Astrocyte (in vitro differentiated cells and primary cell): Measurements from ENCODE around the gene MKI67. TPM values are rescaled to one million over a fixed set of nuclear protein-coding genes. Genes with fewer than 3 reads are reported as not detected.

Experiments
- DNase-seq: peaks from one replicate; pipeline ENCODE4 v3.0.0-alpha.2; 2010; ENCODE audit warnings: low read depth
- FAIRE-seq: peaks from 2 replicates; lab custom pipeline; 2011; peaks lifted over from hg19 to GRCh38; lab: Jason Lieb, UNC
- H2AFZ ChIP-seq: 2 replicates; pipeline ENCODE4 v1.6.0; 2012; ENCODE audit warnings: low read depth, low read length, inconsistent platforms
- H3K27ac ChIP-seq: 2 replicates; pipeline ENCODE4 v1.5.1; 2011; ENCODE audit warnings: low read depth, low read length, inconsistent platforms
- H3K27me3 ChIP-seq: 2 replicates; pipeline ENCODE4 v1.6.0; 2011; ENCODE audit warnings: low read length, inconsistent platforms; ENCODE audit not compliant: insufficient read depth
- H3K36me3 ChIP-seq: 2 replicates; pipeline ENCODE4 v1.5.1; 2011; ENCODE audit warnings: low read length, inconsistent platforms; ENCODE audit not compliant: insufficient read depth
- H3K4me1 ChIP-seq: 2 replicates; pipeline ENCODE4 v1.5.1; 2011; ENCODE audit warnings: low read length, inconsistent platforms; ENCODE audit not compliant: insufficient read depth
- H3K4me2 ChIP-seq: 2 replicates; pipeline ENCODE4 v1.6.0; 2012; ENCODE audit warnings: low read length, inconsistent platforms
- H3K4me3 ChIP-seq: 2 replicates; pipeline ENCODE4 v1.5.1; 2011; ENCODE audit warnings: low read depth, mild to moderate bottlenecking, low read length, inconsistent platforms; ENCODE audit not compliant: insufficient read depth
- H3K79me2 ChIP-seq: 2 replicates; pipeline ENCODE4 v1.6.0; 2012; ENCODE audit warnings: mild to moderate bottlenecking, low read length, inconsistent platforms; ENCODE audit not compliant: insufficient read depth
- H3K9ac ChIP-seq: 2 replicates; pipeline ENCODE4 v1.6.0; 2012; ENCODE audit warnings: mild to moderate bottlenecking, low read length, inconsistent platforms
- H3K9me3 ChIP-seq: 2 replicates; pipeline ENCODE4 v1.5.1; 2012; ENCODE audit warnings: low read depth, mild to moderate bottlenecking, low read length, inconsistent platforms; ENCODE audit not compliant: insufficient read depth
- H4K20me1 ChIP-seq: 2 replicates; pipeline ENCODE4 v1.6.0; 2012; ENCODE audit warnings: low read length, inconsistent platforms; ENCODE audit not compliant: insufficient read depth
- H3K27ac Mint-ChIP-seq: one replicate; pipeline ENCODE4 v1.8.0; 2021; ENCODE audit warnings: mild to moderate bottlenecking, mixed read lengths; ENCODE audit not compliant: unreplicated experiment
- H3K27me3 Mint-ChIP-seq: one replicate; pipeline ENCODE4 v1.8.0; 2021; ENCODE audit warnings: low read depth, mixed read lengths; ENCODE audit not compliant: unreplicated experiment
- H3K36me3 Mint-ChIP-seq: one replicate; pipeline ENCODE4 v1.8.0; 2021; ENCODE audit warnings: low read depth, mixed read lengths; ENCODE audit not compliant: unreplicated experiment
- H3K4me1 Mint-ChIP-seq: one replicate; pipeline ENCODE4 v1.8.0; 2021; ENCODE audit warnings: low read depth, mixed read lengths; ENCODE audit not compliant: unreplicated experiment
- H3K4me3 Mint-ChIP-seq: one replicate; pipeline ENCODE4 v1.8.0; 2021; ENCODE audit warnings: mild to moderate bottlenecking, moderate library complexity, mixed read lengths; ENCODE audit not compliant: unreplicated experiment
- H3K9me3 Mint-ChIP-seq: one replicate; pipeline ENCODE4 v1.8.0; 2021; ENCODE audit warnings: mild to moderate bottlenecking, mixed read lengths; ENCODE audit not compliant: unreplicated experiment
- CTCF ChIP-seq: IDR thresholded peaks from 2 replicates; pipeline ENCODE4 v1.5.1; 2011; ENCODE audit warnings: low read depth, mild to moderate bottlenecking, inconsistent platforms, low read length, moderate library complexity; ENCODE audit not compliant: insufficient read depth
- EZH2 ChIP-seq: IDR thresholded peaks from 2 replicates; pipeline ENCODE4 v1.6.1; 2012; ENCODE audit warnings: mild to moderate bottlenecking, low read length, inconsistent platforms; ENCODE audit not compliant: insufficient read depth
- total RNA-seq: library from RNA; stranded (reverse); gene quantifications from 2 replicates; pipeline ENCODE4 v1.2.1, GENCODE V29; 2021

The MKI67 gene
- total RNA-seq, 1 donor from 2014 or later = 4.6 TPM

- no peak for DNase-seq
- Mint-ChIP-seq H3K4me3 (no peak overlapping the region), H3K36me3 (no peaks in the 10 kb centered on the region), H3K27ac (no peak overlapping the region), H3K27me3 (peaks cover 2% of the 10 kb centered on the region), H3K4me1 (peaks cover 5% of the 10 kb centered on the region), H3K9me3 (no peaks in the 10 kb centered on the region)
- TF ChIP-seq CTCF = no peak
- TF ChIP-seq EZH2 = no peak
- no peaks in the 10 kb centered on the region for H3K36me3 ChIP-seq
- no peaks in the 10 kb centered on the region for H4K20me1 ChIP-seq
- no peak overlapping the region for H3K4me3 ChIP-seq
- no peaks in the 10 kb centered on the region for H3K79me2 ChIP-seq
- H3K27ac ChIP-seq = no peak overlapping the region
- FAIRE-seq = no peak
- no peak overlapping the region for H3K4me2 ChIP-seq
- H2AFZ ChIP-seq = no peak overlapping the region
- no peak overlapping the region for H3K9ac ChIP-seq
- H3K4me1 ChIP-seq = no peaks in the 10 kb centered on the region
- no peaks in the 10 kb centered on the region for H3K9me3 ChIP-seq
- peaks cover 4% of the 10 kb centered on the region for H3K27me3 ChIP-seq
These were observed 38.9 kb downstream of the MKI67 start for GRCh38 chr10:128087146-128087883.

GRCh38 chr10:128086003-128086863, 40.0 kb downstream of the MKI67 start:
- no peaks in the 10 kb centered on the region for H3K4me1 ChIP-seq
- no peak for FAIRE-seq
- no peak for DNase-seq
- no peaks in the 10 kb centered on the region for H3K79me2 ChIP-seq
- no peak overlapping the region for H3K4me3 ChIP-seq
- H3K9me3 ChIP-seq = no peaks in the 10 kb centered on the region
- TF ChIP-seq CTCF (no peak), EZH2 (no peak)
- no peak overlapping the region for H2AFZ ChIP-seq
- peaks cover 5% of the 10 kb centered on the region for H3K4me1 Mint-ChIP-seq
- H3K36me3 ChIP-seq = no peaks in the 10 kb centered on the region
- H3K27me3 Mint-ChIP-seq = peaks cover 2% of the 10 kb centered on the region
- no peak overlapping the region for H3K27ac Mint-ChIP-seq
- H3K4me2 ChIP-seq = no peak overlapping the region
- no peaks in the 10 kb centered on the region for H3K36me3 Mint-ChIP-seq
- H3K4me3 Mint-ChIP-seq = no peak overlapping the region
- no peak overlapping the region for H3K9ac ChIP-seq
- H4K20me1 ChIP-seq = no peaks in the 10 kb centered on the region
- H3K27ac ChIP-seq = no peak overlapping the region
- no peaks in the 10 kb centered on the region for H3K9me3 Mint-ChIP-seq
- peaks cover 4% of the 10 kb centered on the region for H3K27me3 ChIP-seq
